SK-N-SH (cell line): ENCODE results near the gene BRD1. TPM values are rescaled to one million over a fixed set of nuclear protein-coding genes. Genes with fewer than 3 reads are reported as not detected.

ENCODE experiments used
- CTCF ChIA-PET: fragments of 300-600, 350-600 bp; formaldehyde crosslinking; extraction: SDS; loops from one replicate; lab custom pipeline; 2021; lab: Yijun Ruan, JAX
- POLR2A ChIA-PET: fragments of 350-600 bp; sonication (Branson Sonifier 250); formaldehyde crosslinking; extraction: SDS; loops from one replicate; lab custom pipeline; 2020; ENCODE audit warnings: antibody characterized with exemption, inconsistent platforms; lab: Yijun Ruan, JAX
- DNase-seq: peaks from one replicate; pipeline ENCODE4 v3.0.0; 2012
- H2AFZ ChIP-seq: fragments of 200-600 bp; sonication (generic); 2 replicates; pipeline ENCODE4 v1.8.1; 2016; ENCODE audit warnings: antibody characterized with exemption, mild to moderate bottlenecking, low read depth
- H3F3A ChIP-seq: fragments of 200-600 bp; sonication (generic); replicated peaks from 2 replicates; pipeline ENCODE3; 2016; ENCODE audit warnings: antibody characterized with exemption, mild to moderate bottlenecking; ENCODE audit not compliant: insufficient read depth
- H3K27ac ChIP-seq, 2 experiments: fragments of 200-500 bp in 1 of 2; fragments of 200-600 bp in 1 of 2; sonication (Bioruptor generic) in 1 of 2; sonication (generic), shearing (Covaris generic) in 1 of 2; 2 replicates each; pipeline versions ENCODE4 v1.5.1 to v1.6.1; 2014 to 2016; ENCODE audit warnings: low read depth in 2 of 2, inconsistent platforms in 1 of 2, low read length in 1 of 2, mild to moderate bottlenecking in 1 of 2, mixed read lengths in 1 of 2
- H3K27me3 ChIP-seq: fragments of 200-600 bp; sonication (generic), shearing (Covaris generic); 2 replicates; pipeline ENCODE4 v1.6.1; 2016; ENCODE audit warnings: mixed run types; ENCODE audit not compliant: insufficient read depth
- H3K36me3 ChIP-seq, 2 experiments: fragments of 200-500 bp in 1 of 2; fragments of 200-600 bp in 1 of 2; sonication (Bioruptor generic) in 1 of 2; sonication (generic) in 1 of 2; replicated peaks in 1 of 2; 2 replicates each; pipeline versions ENCODE3 to v1.5.1; 2014 to 2016; ENCODE audit warnings: low read length in 1 of 2, mild to moderate bottlenecking in 1 of 2; ENCODE audit not compliant: insufficient read depth in 2 of 2, control insufficient read depth in 1 of 2
- H3K4me1 ChIP-seq, 2 experiments: fragments of 200-500 bp in 1 of 2; fragments of 200-600 bp in 1 of 2; sonication (Bioruptor generic) in 1 of 2; sonication (generic), shearing (Covaris generic) in 1 of 2; 2 replicates each; pipeline versions ENCODE4 v1.5.1 to v1.6.1; 2014 to 2016; ENCODE audit warnings: low read depth in 1 of 2, low read length in 1 of 2, mixed run types in 1 of 2; ENCODE audit not compliant: insufficient read depth in 2 of 2, control insufficient read depth in 1 of 2
- H3K4me2 ChIP-seq: fragments of 200-600 bp; sonication (generic), shearing (Covaris generic); 2 replicates; pipeline ENCODE4 v1.6.1; 2017; ENCODE audit warnings: mixed run types
- H3K4me3 ChIP-seq, 2 experiments: fragments of 200-500 bp in 1 of 2; fragments of 200-600 bp in 1 of 2; sonication (Bioruptor generic) in 1 of 2; sonication (generic), shearing (Covaris generic) in 1 of 2; 2 replicates each; pipeline versions ENCODE4 v1.5.1 to v1.8.1; 2014 to 2016; ENCODE audit warnings: low read depth in 2 of 2, inconsistent platforms in 1 of 2, low read length in 1 of 2, mild to moderate bottlenecking in 1 of 2, mixed read lengths in 1 of 2, moderate library complexity in 1 of 2
- H3K79me2 ChIP-seq: fragments of 200-600 bp; sonication (generic); 2 replicates; pipeline ENCODE4 v1.8.1; 2017; ENCODE audit warnings: mild to moderate bottlenecking; ENCODE audit not compliant: insufficient read depth
- H3K9ac ChIP-seq: fragments of 200-600 bp; sonication (generic); 2 replicates; pipeline ENCODE4 v1.6.1; 2017; ENCODE audit warnings: mixed run types
- H3K9me2 ChIP-seq: fragments of 200-600 bp; sonication (generic); 2 replicates; pipeline ENCODE4 v1.6.1; 2017; ENCODE audit warnings: mixed run types
- H3K9me3 ChIP-seq: fragments of 200-600 bp; sonication (generic); 2 replicates; pipeline ENCODE4 v1.6.1; 2017; ENCODE audit warnings: mixed run types, mild to moderate bottlenecking, moderate library complexity
- H4K20me1 ChIP-seq: fragments of 200-600 bp; sonication (generic); 2 replicates; pipeline ENCODE4 v1.6.1; 2017; ENCODE audit warnings: mild to moderate bottlenecking, mixed run types; ENCODE audit not compliant: insufficient read depth
- CHD2 ChIP-seq: fragments of 150-350 bp; IDR thresholded peaks from 2 replicates; pipeline ENCODE4 v1.6.1; 2018; ENCODE audit warnings: low read length; ENCODE audit not compliant: partially characterized antibody
- ELF1 ChIP-seq: IDR thresholded peaks from 2 replicates; pipeline ENCODE4 v1.4.0; 2012
- EP300 ChIP-seq, 2 experiments: IDR thresholded peaks; 2 replicates each; pipeline versions ENCODE4 v1.4.0 to v1.6.1; 2012; ENCODE audit warnings: borderline replicate concordance in 1 of 2, low read depth in 1 of 2, low read length in 1 of 2
- FOSL2 ChIP-seq: IDR thresholded peaks from 2 replicates; pipeline ENCODE4 v1.4.0; 2012; ENCODE audit warnings: low read depth, mild to moderate bottlenecking, moderate library complexity, borderline replicate concordance
- FOXJ3 ChIP-seq: sonication (generic); formaldehyde crosslinking; IDR thresholded peaks from 2 replicates; pipeline ENCODE4 v1.5.1; 2020; ENCODE audit warnings: mild to moderate bottlenecking, missing genetic modification reagents
- FOXM1 ChIP-seq: IDR thresholded peaks from 2 replicates; pipeline ENCODE4 v1.4.0; 2012; ENCODE audit warnings: low read depth, mild to moderate bottlenecking
- GABPA ChIP-seq: IDR thresholded peaks from 2 replicates; pipeline ENCODE4 v1.4.0; 2012; ENCODE audit warnings: low read depth, mild to moderate bottlenecking
- MEF2A ChIP-seq: IDR thresholded peaks from 2 replicates; pipeline ENCODE4 v1.4.0; 2012; ENCODE audit warnings: low read depth, borderline replicate concordance
- MXI1 ChIP-seq: IDR thresholded peaks from 2 replicates; pipeline ENCODE4 v1.6.1; 2012; ENCODE audit warnings: mild to moderate bottlenecking, low read depth, low read length, improper control_type of control experiment
- NRF1 ChIP-seq: IDR thresholded peaks from 2 replicates; pipeline ENCODE4 v1.6.1; 2012; ENCODE audit warnings: low read depth, mild to moderate bottlenecking, low read length
- POLR2AphosphoS5 ChIP-seq: IDR thresholded peaks from 2 replicates; pipeline ENCODE4 v1.6.1; 2012; ENCODE audit warnings: low read depth, low read length
- RAD21 ChIP-seq: IDR thresholded peaks from 2 replicates; pipeline ENCODE4 v1.6.1; 2012; ENCODE audit warnings: mild to moderate bottlenecking, low read length
- RCOR1 ChIP-seq: fragments of 150-350 bp; IDR thresholded peaks from 2 replicates; pipeline ENCODE4 v1.6.1; 2017; ENCODE audit warnings: antibody characterized with exemption, low read length
- RFX5 ChIP-seq: IDR thresholded peaks from 2 replicates; pipeline ENCODE4 v1.6.1; 2012; ENCODE audit warnings: mild to moderate bottlenecking, improper control_type of control experiment, low read length
- SIN3A ChIP-seq: IDR thresholded peaks from 2 replicates; pipeline ENCODE4 v1.6.1; 2012; ENCODE audit warnings: low read depth, mild to moderate bottlenecking, low read length, moderate library complexity, borderline replicate concordance
- WGBS: methylation state at CpG from one replicate; pipeline ENCODE4 v1.1.6; 2017; ENCODE audit warnings: low lambda C conversion rate; 5-methylcytosine and 5-hydroxymethylcytosine counted together
- polyA plus RNA-seq, 3 experiments: library from polyadenylated mRNA; depleted of rRNA; stranded (reverse); fragments of >200 nt; gene quantifications; 2 replicates each; pipeline ENCODE4 v1.2.3, GENCODE V29; 2012
- TF ChIP-seq, protein P1 (sequence below): IDR thresholded peaks from 2 replicates; pipeline ENCODE4 v1.4.0; 2012; ENCODE audit warnings: low read depth, borderline replicate concordance
- TF ChIP-seq, protein P2 (sequence below): IDR thresholded peaks from 2 replicates; pipeline ENCODE4 v1.4.0; 2012; ENCODE audit warnings: low read depth, borderline replicate concordance
- TF ChIP-seq, protein P3 (sequence below): fragments of 150-350 bp; IDR thresholded peaks from 2 replicates; pipeline ENCODE4 v1.6.1; 2016; ENCODE audit warnings: mild to moderate bottlenecking, low read depth, low read length
- TF ChIP-seq, protein P4 (sequence below): fragments of 200-600 bp; sonication (generic); IDR thresholded peaks from 2 replicates; pipeline ENCODE4 v1.6.1; 2017; ENCODE audit warnings: antibody characterized with exemption, mild to moderate bottlenecking, moderate library complexity
- TF ChIP-seq, protein P5 (sequence below): IDR thresholded peaks from 2 replicates; pipeline ENCODE4 v1.6.1; 2012; ENCODE audit warnings: mild to moderate bottlenecking, low read depth, low read length, moderate library complexity

BRD1 gene
- polyA plus RNA-seq, 1 of the 3 experiments (the other 2 are of a cell fraction): 10.3 TPM

DNA sequence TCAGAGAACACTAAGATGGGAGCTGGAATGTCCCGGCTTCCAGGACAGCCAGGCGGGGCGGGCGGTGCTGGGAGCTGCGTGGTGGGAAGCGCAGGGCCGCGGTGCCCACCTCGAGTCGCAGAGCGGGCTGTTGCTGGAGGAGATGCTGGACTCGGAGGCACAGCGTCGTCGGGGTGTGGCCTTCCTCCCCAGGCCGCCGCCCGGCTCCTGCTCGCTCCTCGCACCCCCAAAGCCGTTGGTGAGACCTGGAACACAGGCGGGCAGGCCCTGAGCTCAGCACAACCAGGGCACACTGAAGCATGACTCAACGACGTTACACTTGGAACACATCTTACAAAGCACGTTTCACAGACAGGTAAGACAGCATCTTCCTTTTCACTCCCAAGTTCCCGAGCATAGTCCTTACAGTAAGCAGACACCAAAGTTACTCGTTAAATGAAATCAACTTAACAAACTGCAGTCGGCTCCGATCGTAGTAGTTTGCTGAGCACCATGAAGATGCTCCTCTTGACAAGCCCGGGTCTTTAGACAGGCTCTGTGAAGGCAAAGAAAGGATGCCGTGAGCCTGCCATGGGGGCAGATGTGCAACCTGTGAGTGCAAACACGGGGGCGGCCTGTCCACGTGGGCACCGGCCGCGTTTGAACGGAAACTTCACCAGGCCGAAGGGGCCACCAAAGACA lies 50.0 kb downstream of the BRD1 start:
- peaks cover 62% of the 10 kb centered on the region for H4K20me1 ChIP-seq
- H3K27ac ChIP-seq: no peak overlapping the region; a peak in 1 of 4 replicates
- no peaks in the 10 kb centered on the region for H3F3A ChIP-seq
- no peak overlapping the region for H3K4me3 ChIP-seq
- TF ChIP-seq RAD21 (no peak), MXI1 (no peak), GABPA (no peak), RCOR1 (no peak), FOSL2 (no peak), SIN3A (no peak), FOXJ3 (no peak), CHD2 (no peak), NRF1 (no peak), FOXM1 (no peak), MEF2A (no peak), RFX5 (no peak), EP300 (IDR thresholded peaks at IDR 0.05; ENCODE audit: borderline replicate concordance in 1 of 2, low read depth in 1 of 2, low read length in 1 of 2) (no peak), POLR2AphosphoS5 (no peak), ELF1 (no peak)
- TF ChIP-seq, protein P1, sequence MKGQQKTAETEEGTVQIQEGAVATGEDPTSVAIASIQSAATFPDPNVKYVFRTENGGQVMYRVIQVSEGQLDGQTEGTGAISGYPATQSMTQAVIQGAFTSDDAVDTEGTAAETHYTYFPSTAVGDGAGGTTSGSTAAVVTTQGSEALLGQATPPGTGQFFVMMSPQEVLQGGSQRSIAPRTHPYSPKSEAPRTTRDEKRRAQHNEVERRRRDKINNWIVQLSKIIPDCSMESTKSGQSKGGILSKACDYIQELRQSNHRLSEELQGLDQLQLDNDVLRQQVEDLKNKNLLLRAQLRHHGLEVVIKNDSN: no peak
- TF ChIP-seq, protein P2, sequence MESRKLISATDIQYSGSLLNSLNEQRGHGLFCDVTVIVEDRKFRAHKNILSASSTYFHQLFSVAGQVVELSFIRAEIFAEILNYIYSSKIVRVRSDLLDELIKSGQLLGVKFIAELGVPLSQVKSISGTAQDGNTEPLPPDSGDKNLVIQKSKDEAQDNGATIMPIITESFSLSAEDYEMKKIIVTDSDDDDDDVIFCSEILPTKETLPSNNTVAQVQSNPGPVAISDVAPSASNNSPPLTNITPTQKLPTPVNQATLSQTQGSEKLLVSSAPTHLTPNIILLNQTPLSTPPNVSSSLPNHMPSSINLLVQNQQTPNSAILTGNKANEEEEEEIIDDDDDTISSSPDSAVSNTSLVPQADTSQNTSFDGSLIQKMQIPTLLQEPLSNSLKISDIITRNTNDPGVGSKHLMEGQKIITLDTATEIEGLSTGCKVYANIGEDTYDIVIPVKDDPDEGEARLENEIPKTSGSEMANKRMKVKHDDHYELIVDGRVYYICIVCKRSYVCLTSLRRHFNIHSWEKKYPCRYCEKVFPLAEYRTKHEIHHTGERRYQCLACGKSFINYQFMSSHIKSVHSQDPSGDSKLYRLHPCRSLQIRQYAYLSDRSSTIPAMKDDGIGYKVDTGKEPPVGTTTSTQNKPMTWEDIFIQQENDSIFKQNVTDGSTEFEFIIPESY: no peak
- TF ChIP-seq, protein P3, sequence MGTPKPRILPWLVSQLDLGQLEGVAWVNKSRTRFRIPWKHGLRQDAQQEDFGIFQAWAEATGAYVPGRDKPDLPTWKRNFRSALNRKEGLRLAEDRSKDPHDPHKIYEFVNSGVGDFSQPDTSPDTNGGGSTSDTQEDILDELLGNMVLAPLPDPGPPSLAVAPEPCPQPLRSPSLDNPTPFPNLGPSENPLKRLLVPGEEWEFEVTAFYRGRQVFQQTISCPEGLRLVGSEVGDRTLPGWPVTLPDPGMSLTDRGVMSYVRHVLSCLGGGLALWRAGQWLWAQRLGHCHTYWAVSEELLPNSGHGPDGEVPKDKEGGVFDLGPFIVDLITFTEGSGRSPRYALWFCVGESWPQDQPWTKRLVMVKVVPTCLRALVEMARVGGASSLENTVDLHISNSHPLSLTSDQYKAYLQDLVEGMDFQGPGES: no peak
- TF ChIP-seq, protein P4, sequence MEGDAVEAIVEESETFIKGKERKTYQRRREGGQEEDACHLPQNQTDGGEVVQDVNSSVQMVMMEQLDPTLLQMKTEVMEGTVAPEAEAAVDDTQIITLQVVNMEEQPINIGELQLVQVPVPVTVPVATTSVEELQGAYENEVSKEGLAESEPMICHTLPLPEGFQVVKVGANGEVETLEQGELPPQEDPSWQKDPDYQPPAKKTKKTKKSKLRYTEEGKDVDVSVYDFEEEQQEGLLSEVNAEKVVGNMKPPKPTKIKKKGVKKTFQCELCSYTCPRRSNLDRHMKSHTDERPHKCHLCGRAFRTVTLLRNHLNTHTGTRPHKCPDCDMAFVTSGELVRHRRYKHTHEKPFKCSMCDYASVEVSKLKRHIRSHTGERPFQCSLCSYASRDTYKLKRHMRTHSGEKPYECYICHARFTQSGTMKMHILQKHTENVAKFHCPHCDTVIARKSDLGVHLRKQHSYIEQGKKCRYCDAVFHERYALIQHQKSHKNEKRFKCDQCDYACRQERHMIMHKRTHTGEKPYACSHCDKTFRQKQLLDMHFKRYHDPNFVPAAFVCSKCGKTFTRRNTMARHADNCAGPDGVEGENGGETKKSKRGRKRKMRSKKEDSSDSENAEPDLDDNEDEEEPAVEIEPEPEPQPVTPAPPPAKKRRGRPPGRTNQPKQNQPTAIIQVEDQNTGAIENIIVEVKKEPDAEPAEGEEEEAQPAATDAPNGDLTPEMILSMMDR: no peak
- TF ChIP-seq, protein P5, sequence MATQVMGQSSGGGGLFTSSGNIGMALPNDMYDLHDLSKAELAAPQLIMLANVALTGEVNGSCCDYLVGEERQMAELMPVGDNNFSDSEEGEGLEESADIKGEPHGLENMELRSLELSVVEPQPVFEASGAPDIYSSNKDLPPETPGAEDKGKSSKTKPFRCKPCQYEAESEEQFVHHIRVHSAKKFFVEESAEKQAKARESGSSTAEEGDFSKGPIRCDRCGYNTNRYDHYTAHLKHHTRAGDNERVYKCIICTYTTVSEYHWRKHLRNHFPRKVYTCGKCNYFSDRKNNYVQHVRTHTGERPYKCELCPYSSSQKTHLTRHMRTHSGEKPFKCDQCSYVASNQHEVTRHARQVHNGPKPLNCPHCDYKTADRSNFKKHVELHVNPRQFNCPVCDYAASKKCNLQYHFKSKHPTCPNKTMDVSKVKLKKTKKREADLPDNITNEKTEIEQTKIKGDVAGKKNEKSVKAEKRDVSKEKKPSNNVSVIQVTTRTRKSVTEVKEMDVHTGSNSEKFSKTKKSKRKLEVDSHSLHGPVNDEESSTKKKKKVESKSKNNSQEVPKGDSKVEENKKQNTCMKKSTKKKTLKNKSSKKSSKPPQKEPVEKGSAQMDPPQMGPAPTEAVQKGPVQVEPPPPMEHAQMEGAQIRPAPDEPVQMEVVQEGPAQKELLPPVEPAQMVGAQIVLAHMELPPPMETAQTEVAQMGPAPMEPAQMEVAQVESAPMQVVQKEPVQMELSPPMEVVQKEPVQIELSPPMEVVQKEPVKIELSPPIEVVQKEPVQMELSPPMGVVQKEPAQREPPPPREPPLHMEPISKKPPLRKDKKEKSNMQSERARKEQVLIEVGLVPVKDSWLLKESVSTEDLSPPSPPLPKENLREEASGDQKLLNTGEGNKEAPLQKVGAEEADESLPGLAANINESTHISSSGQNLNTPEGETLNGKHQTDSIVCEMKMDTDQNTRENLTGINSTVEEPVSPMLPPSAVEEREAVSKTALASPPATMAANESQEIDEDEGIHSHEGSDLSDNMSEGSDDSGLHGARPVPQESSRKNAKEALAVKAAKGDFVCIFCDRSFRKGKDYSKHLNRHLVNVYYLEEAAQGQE: no peak
- peaks cover 10 to 68% of the 10 kb centered on the region in 2 experiments for H3K36me3 ChIP-seq
- no peaks in the 10 kb centered on the region for H3K27me3 ChIP-seq
- H3K9me2 ChIP-seq: no peaks in the 10 kb centered on the region
- H3K4me1 ChIP-seq: no peaks in the 10 kb centered on the region; a peak in 1 of 4 replicates
- H3K9me3 ChIP-seq: no peaks in the 10 kb centered on the region
- WGBS: 88% methylated on average over 36 of the region's 40 CpGs
- no peak overlapping the region for H3K9ac ChIP-seq
- no peak overlapping the region for H3K4me2 ChIP-seq
- ChIA-PET CTCF (interaction anchor here (0.8 kb wide), 1 partner anchor 10 kb away, joined by 4 read pairs; no protein-coding TSS in a partner anchor), POLR2A (no interaction called here)
- no peak overlapping the region for H2AFZ ChIP-seq
- DNase-seq: no peak
- peaks cover 49% of the 10 kb centered on the region for H3K79me2 ChIP-seq
